ENCODE data around the gene CPLX4.

Gene CPLX4

GRCh38 chr18:59345556-59345955, 27.1 kb upstream of the CPLX4 start:
- no peaks in the 10 kb centered on the region for H3K27me3 ChIP-seq (ENCODE audit: control insufficient read depth, low read length)
- H3K4me1 ChIP-seq (ENCODE audit: control insufficient read depth, low read length), result no peaks in the 10 kb centered on the region
- H3K27ac ChIP-seq (ENCODE audit: low read depth, low read length), result no peak overlapping the region
- H3F3A ChIP-seq (ENCODE audit: control insufficient read depth, insufficient read depth), result no peaks in the 10 kb centered on the region
- peaks cover 37% of the 10 kb centered on the region for H3K79me2 ChIP-seq (ENCODE audit: control insufficient read depth, low read length)
- peaks cover 92% of the 10 kb centered on the region for H3K36me3 ChIP-seq (ENCODE audit: control insufficient read depth, low read length)
- H3K9me2 ChIP-seq (replicated peaks; ENCODE audit: control insufficient read depth, low read length), result no peaks in the 10 kb centered on the region
- no peak overlapping the region for H3K4me2 ChIP-seq (ENCODE audit: low read length)
- no peaks in the 10 kb centered on the region for H3K9me3 ChIP-seq (ENCODE audit: control insufficient read depth, insufficient read depth, low read length)
- H4K20me1 ChIP-seq (ENCODE audit: control insufficient read depth, insufficient read depth, low read depth, low read length), result no peaks in the 10 kb centered on the region
- TF ChIP-seq CTCF (IDR thresholded peaks at IDR 0.05; ENCODE audit: low read depth, low read length, poor library complexity, severe bottlenecking) (no peak), EZH2phosphoT487 (IDR thresholded peaks at IDR 0.05; ENCODE audit: borderline replicate concordance, low read length) (no peak)
- no peak overlapping the region for H3K4me3 ChIP-seq (ENCODE audit: low read length)

- Histone ChIP-seq H4K20me1 (ENCODE audit: control insufficient read depth, insufficient read depth, low read depth, low read length) (no peaks in the 10 kb centered on the region), H3K4me2 (ENCODE audit: low read length) (no peak overlapping the region), H3K79me2 (ENCODE audit: control insufficient read depth, low read length) (peaks cover 38% of the 10 kb centered on the region), H3K9me2 (replicated peaks; ENCODE audit: control insufficient read depth, low read length) (no peaks in the 10 kb centered on the region), H3K27me3 (ENCODE audit: control insufficient read depth, low read length) (no peaks in the 10 kb centered on the region), H3K27ac (ENCODE audit: low read depth, low read length) (no peak overlapping the region), H3F3A (ENCODE audit: control insufficient read depth, insufficient read depth) (no peaks in the 10 kb centered on the region), H3K36me3 (ENCODE audit: control insufficient read depth, low read length) (peaks cover 97% of the 10 kb centered on the region), H3K9me3 (ENCODE audit: control insufficient read depth, insufficient read depth, low read length) (no peaks in the 10 kb centered on the region), H3K4me1 (ENCODE audit: control insufficient read depth, low read length) (no peaks in the 10 kb centered on the region), H3K4me3 (ENCODE audit: low read length) (no peak overlapping the region)
- TF ChIP-seq EZH2phosphoT487 (IDR thresholded peaks at IDR 0.05; ENCODE audit: borderline replicate concordance, low read length) (no peak), CTCF (IDR thresholded peaks at IDR 0.05; ENCODE audit: low read depth, low read length, poor library complexity, severe bottlenecking) (no peak)
These were observed 26.5 kb upstream of the CPLX4 start for GRCh38 chr18:59344996-59345395.

- H3K4me3 ChIP-seq (ENCODE audit: low read length), result no peak overlapping the region
- H3K27ac ChIP-seq (ENCODE audit: low read depth, low read length), result no peak overlapping the region
- H3K36me3 ChIP-seq (ENCODE audit: control insufficient read depth, low read length), result peaks cover 98% of the 10 kb centered on the region
- no peaks in the 10 kb centered on the region for H3K9me3 ChIP-seq (ENCODE audit: control insufficient read depth, insufficient read depth, low read length)
- H3K4me2 ChIP-seq (ENCODE audit: low read length), result no peak overlapping the region
- peaks cover 43% of the 10 kb centered on the region for H3K79me2 ChIP-seq (ENCODE audit: control insufficient read depth, low read length)
- no peaks in the 10 kb centered on the region for H3K4me1 ChIP-seq (ENCODE audit: control insufficient read depth, low read length)
- H3K27me3 ChIP-seq (ENCODE audit: control insufficient read depth, low read length), result no peaks in the 10 kb centered on the region
- H4K20me1 ChIP-seq (ENCODE audit: control insufficient read depth, insufficient read depth, low read depth, low read length), result no peaks in the 10 kb centered on the region
- no peaks in the 10 kb centered on the region for H3K9me2 ChIP-seq (replicated peaks; ENCODE audit: control insufficient read depth, low read length)
- no peaks in the 10 kb centered on the region for H3F3A ChIP-seq (ENCODE audit: control insufficient read depth, insufficient read depth)
- TF ChIP-seq EZH2phosphoT487 (IDR thresholded peaks at IDR 0.05; ENCODE audit: borderline replicate concordance, low read length) (no peak), CTCF (IDR thresholded peaks at IDR 0.05; ENCODE audit: low read depth, low read length, poor library complexity, severe bottlenecking) (no peak)
These were observed 25.5 kb upstream of the CPLX4 start for GRCh38 chr18:59343926-59344325.

GRCh38 chr18:59340817-59341216, 22.4 kb upstream of the CPLX4 start:
- no peak for TF ChIP-seq EZH2phosphoT487 (IDR thresholded peaks at IDR 0.05; ENCODE audit: borderline replicate concordance, low read length)
- no peak for TF ChIP-seq CTCF (IDR thresholded peaks at IDR 0.05; ENCODE audit: low read depth, low read length, poor library complexity, severe bottlenecking)
- Histone ChIP-seq H3K9me3 (ENCODE audit: control insufficient read depth, insufficient read depth, low read length) (no peaks in the 10 kb centered on the region), H3K4me2 (ENCODE audit: low read length) (no peak overlapping the region), H3K9me2 (replicated peaks; ENCODE audit: control insufficient read depth, low read length) (no peaks in the 10 kb centered on the region), H3K79me2 (ENCODE audit: control insufficient read depth, low read length) (peaks cover 43% of the 10 kb centered on the region), H3K27me3 (ENCODE audit: control insufficient read depth, low read length) (no peaks in the 10 kb centered on the region), H3K36me3 (ENCODE audit: control insufficient read depth, low read length) (peaks cover 91% of the 10 kb centered on the region), H4K20me1 (ENCODE audit: control insufficient read depth, insufficient read depth, low read depth, low read length) (no peaks in the 10 kb centered on the region), H3K27ac (ENCODE audit: low read depth, low read length) (no peak overlapping the region), H3K4me3 (ENCODE audit: low read length) (no peak overlapping the region), H3F3A (ENCODE audit: control insufficient read depth, insufficient read depth) (no peaks in the 10 kb centered on the region), H3K4me1 (ENCODE audit: control insufficient read depth, low read length) (no peaks in the 10 kb centered on the region)
